22Rv1 (cell line): ENCODE data around the gene PSD4.

ENCODE experiments used
- CTCF ChIP-seq: fragments of 450-650 bp; IDR thresholded peaks from 2 replicates; pipeline ENCODE4 v1.5.1; 2017; ENCODE audit warnings: mild to moderate bottlenecking
- ZFX ChIP-seq: fragments of 450-650 bp; IDR thresholded peaks from 2 replicates; pipeline ENCODE4 v1.6.1; 2017; ENCODE audit warnings: antibody characterized with exemption, borderline replicate concordance

- TF ChIP-seq CTCF (no peak), ZFX (no peak)
Measured at GRCh38 chr2:113232740-113233139, 59.0 kb downstream of the PSD4 start.
